Measurements from ENCODE around the gene QPCT. TPM values are rescaled to one million over a fixed set of nuclear protein-coding genes. Genes with fewer than 3 reads are reported as not detected.

QPCT gene
- polyA plus RNA-seq, 1 of the 3 experiments (the other 2 are of a cell fraction) = 0.12 TPM

DNA sequence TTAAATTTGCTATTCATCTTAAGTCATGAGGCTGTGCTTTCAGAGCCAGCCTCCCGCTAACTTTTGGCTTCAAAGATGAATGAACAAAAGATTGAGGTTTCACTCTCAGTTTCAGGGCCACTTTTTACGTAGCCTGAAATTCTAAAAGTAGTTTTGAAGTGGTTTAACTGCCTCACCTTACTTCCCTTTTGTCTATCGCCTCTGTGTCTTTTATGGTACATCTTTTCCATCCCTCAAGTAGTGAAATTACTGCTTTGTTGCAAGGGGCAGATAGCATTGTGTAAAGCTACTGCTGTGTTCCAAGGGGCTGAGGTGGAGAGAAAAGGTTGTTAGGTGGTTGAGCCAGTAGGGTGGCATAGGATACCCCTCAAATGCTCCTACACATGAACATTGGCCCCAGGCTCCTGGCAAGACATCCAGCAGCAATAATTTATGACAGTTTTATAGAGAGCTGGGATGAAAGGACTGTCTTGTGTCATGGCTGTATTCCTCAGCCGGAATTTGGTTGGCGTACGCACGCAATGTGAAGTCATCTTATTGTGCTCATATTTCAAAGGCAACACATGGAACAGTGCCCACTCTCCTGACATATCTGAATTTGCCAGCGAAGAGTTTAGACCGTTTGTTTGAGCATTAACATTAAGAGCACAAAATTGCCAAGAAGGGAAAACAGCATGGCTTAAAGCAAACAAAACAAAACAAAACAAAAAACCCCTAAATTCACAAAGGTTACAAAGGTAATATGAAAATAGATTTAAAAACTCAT is 32.2 kb downstream of the QPCT start:
- H3K9ac ChIP-seq = no peak overlapping the region
- no peak overlapping the region for H3K4me3 ChIP-seq (ENCODE audit: low read depth in 2 of 2, low read length in 1 of 2)
- POLR2A ChIA-PET = no interaction called here
- H3K4me2 ChIP-seq = no peak overlapping the region
- H3F3A ChIP-seq (replicated peaks; ENCODE audit: insufficient read depth) = no peaks in the 10 kb centered on the region
- no peak for DNase-seq
- no peaks in the 10 kb centered on the region for H3K27me3 ChIP-seq (ENCODE audit: insufficient read depth)
- no peaks in the 10 kb centered on the region for H3K36me3 ChIP-seq (replicated peaks in 1 of 2; ENCODE audit: control insufficient read depth in 1 of 2, insufficient read depth in 2 of 2, low read length in 1 of 2)
- H3K79me2 ChIP-seq (ENCODE audit: insufficient read depth) = no peaks in the 10 kb centered on the region
- H3K9me2 ChIP-seq = no peaks in the 10 kb centered on the region
- no peak for TF ChIP-seq SIN3A (IDR thresholded peaks at IDR 0.05; ENCODE audit: borderline replicate concordance, low read depth, low read length)
- TF ChIP-seq, protein P1, sequence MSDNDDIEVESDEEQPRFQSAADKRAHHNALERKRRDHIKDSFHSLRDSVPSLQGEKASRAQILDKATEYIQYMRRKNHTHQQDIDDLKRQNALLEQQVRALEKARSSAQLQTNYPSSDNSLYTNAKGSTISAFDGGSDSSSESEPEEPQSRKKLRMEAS (IDR thresholded peaks at IDR 0.05; ENCODE audit: low read depth) = no peak
- TF ChIP-seq GATA2 (CRISPR knock-in tag; IDR thresholded peaks at IDR 0.05) = no peak
- no peak for TF ChIP-seq TEAD4 (IDR thresholded peaks at IDR 0.05; ENCODE audit: borderline replicate concordance, insufficient read depth)
- TF ChIP-seq GABPA (IDR thresholded peaks at IDR 0.05; ENCODE audit: low read depth) = no peak
- TF ChIP-seq, protein P2, sequence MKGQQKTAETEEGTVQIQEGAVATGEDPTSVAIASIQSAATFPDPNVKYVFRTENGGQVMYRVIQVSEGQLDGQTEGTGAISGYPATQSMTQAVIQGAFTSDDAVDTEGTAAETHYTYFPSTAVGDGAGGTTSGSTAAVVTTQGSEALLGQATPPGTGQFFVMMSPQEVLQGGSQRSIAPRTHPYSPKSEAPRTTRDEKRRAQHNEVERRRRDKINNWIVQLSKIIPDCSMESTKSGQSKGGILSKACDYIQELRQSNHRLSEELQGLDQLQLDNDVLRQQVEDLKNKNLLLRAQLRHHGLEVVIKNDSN (IDR thresholded peaks at IDR 0.05; ENCODE audit: borderline replicate concordance, low read depth) = no peak
- no peak for TF ChIP-seq JUND (IDR thresholded peaks at IDR 0.05)
- no peak overlapping the region for H3K27ac ChIP-seq (ENCODE audit: low read depth in 2 of 2, low read length in 1 of 2)
- no peaks in the 10 kb centered on the region for H4K20me1 ChIP-seq (ENCODE audit: insufficient read depth)
- CTCF ChIA-PET = interaction anchor here (1.0 to 5.9 kb wide), 7 partner anchors 9 to 739 kb away, joined by 3 to 43 read pairs (median 3); no protein-coding TSS in a partner anchor
- no peaks in the 10 kb centered on the region for H3K9me3 ChIP-seq
- H2AFZ ChIP-seq (ENCODE audit: low read depth) = no peak overlapping the region
- 90% methylated on average over 9 of the region's 9 CpGs for WGBS (ENCODE audit: low lambda C conversion rate)
- no peaks in the 10 kb centered on the region for H3K4me1 ChIP-seq (ENCODE audit: control insufficient read depth in 1 of 2, insufficient read depth in 2 of 2, low read depth in 1 of 2, low read length in 1 of 2)

DNA sequence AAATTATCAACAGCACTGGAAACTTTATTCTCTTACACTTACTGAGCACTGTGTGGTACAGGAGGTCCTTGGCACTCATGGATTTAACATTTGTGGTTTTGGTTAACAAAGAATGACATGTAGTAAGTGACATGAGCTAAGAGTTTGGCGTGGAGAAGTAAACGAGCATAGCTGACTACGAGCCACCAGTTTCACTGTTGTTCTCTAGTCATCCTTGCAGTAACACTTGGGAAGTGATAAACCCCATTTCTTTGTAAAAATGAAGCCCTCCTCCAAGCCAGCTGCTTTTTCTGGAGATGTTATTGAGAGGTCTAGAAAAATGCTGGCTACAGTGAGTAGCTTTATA is 32.7 kb downstream of the QPCT start:
- Histone ChIP-seq H3K27me3 (ENCODE audit: insufficient read depth) (no peaks in the 10 kb centered on the region), H3K4me1 (ENCODE audit: control insufficient read depth in 1 of 2, insufficient read depth in 2 of 2, low read depth in 1 of 2, low read length in 1 of 2) (no peaks in the 10 kb centered on the region), H3F3A (replicated peaks; ENCODE audit: insufficient read depth) (no peaks in the 10 kb centered on the region), H3K9ac (no peak overlapping the region), H4K20me1 (ENCODE audit: insufficient read depth) (no peaks in the 10 kb centered on the region), H3K4me2 (no peak overlapping the region), H3K36me3 (replicated peaks in 1 of 2; ENCODE audit: control insufficient read depth in 1 of 2, insufficient read depth in 2 of 2, low read length in 1 of 2) (no peaks in the 10 kb centered on the region), H3K79me2 (ENCODE audit: insufficient read depth) (no peaks in the 10 kb centered on the region), H2AFZ (ENCODE audit: low read depth) (no peak overlapping the region), H3K4me3 (ENCODE audit: low read depth in 2 of 2, low read length in 1 of 2) (no peak overlapping the region), H3K27ac (ENCODE audit: low read depth in 2 of 2, low read length in 1 of 2) (no peak overlapping the region), H3K9me2 (no peaks in the 10 kb centered on the region), H3K9me3 (no peaks in the 10 kb centered on the region)
- ChIA-PET POLR2A (interaction anchor here (0.7 kb wide), 1 partner anchor 28 kb away, joined by 3 read pairs; no protein-coding TSS in a partner anchor), CTCF (interaction anchor here (1.0 to 5.9 kb wide), 7 partner anchors 10 to 738 kb away, joined by 3 to 43 read pairs (median 3); no protein-coding TSS in a partner anchor)
- TF ChIP-seq TEAD4 (IDR thresholded peaks at IDR 0.05; ENCODE audit: borderline replicate concordance, insufficient read depth) = no peak
- TF ChIP-seq SMC3 (IDR thresholded peaks at IDR 0.05; ENCODE audit: low read depth, low read length) = no peak
- TF ChIP-seq TCF12 (IDR thresholded peaks at IDR 0.05) = no peak
- TF ChIP-seq JUND (IDR thresholded peaks at IDR 0.05) = no peak
- no peak for TF ChIP-seq MXI1 (IDR thresholded peaks at IDR 0.05; ENCODE audit: low read depth, low read length)
- no peak for TF ChIP-seq EZH2phosphoT487 (IDR thresholded peaks at IDR 0.05; ENCODE audit: borderline replicate concordance, low read depth)
- 84% methylated on average over 3 of the region's 3 CpGs for WGBS (ENCODE audit: low lambda C conversion rate)
- no peak for DNase-seq

Measured in SK-N-SH (cell line).